HepG2 (cell line): ENCODE measurements around the gene MCC. TPM values are rescaled to one million over a fixed set of nuclear protein-coding genes. Genes with fewer than 3 reads are reported as not detected.

Experiments used
- ATAC-seq: fragments of 200-7000 bp; cut with Tn5 transposase; 3 replicates; pipeline ENCODE4 v1.9.1; 2020; ENCODE audit warnings: mild to moderate bottlenecking, moderate library complexity
- BruUV-seq: library from RNA; stranded (reverse); fragments of 400-500 nt; replicated peaks from 2 replicates; lab custom pipeline; 2021; lab: Mats Ljungman, UMichigan
- CTCF ChIA-PET: fragments of 300-600 bp; formaldehyde crosslinking; extraction: SDS; loops from one replicate; lab custom pipeline; 2021; ENCODE audit warnings: low total read pairs, inconsistent platforms, low intra/inter-chr PET ratio; lab: Yijun Ruan, JAX
- POLR2A ChIA-PET: fragments of 350-600 bp; sonication (Branson Sonifier 250); formaldehyde crosslinking; loops from one replicate; lab custom pipeline; 2020; ENCODE audit warnings: antibody characterized with exemption, inconsistent platforms; lab: Yijun Ruan, JAX
- DNase-seq: peaks from one replicate; pipeline ENCODE4 v3.0.0-alpha.2; 2015; ENCODE audit warnings: low spot score
- FAIRE-seq: peaks from 3 replicates; lab custom pipeline; 2011; peaks lifted over from hg19 to GRCh38; lab: Jason Lieb, UNC
- H2AFZ ChIP-seq: one replicate; pipeline ENCODE4 v1.6.1; 2011; ENCODE audit warnings: low read length, inconsistent platforms
- H3K27ac ChIP-seq: fragments of 300-600 bp; 3 replicates; pipeline ENCODE4 v1.8.0; 2011; ENCODE audit warnings: mixed run types, mild to moderate bottlenecking, mixed read lengths, low read length, inconsistent platforms; ENCODE audit not compliant: insufficient read depth; ENCODE audit errors: extremely low read length
- H3K27me3 ChIP-seq, 2 experiments: fragments of 200-600 bp in 1 of 2; 2 replicates in 1 of 2; 3 replicates in 1 of 2; pipeline versions ENCODE4 v1.6.0 to v1.8.0; 2011; ENCODE audit warnings: low read length in 2 of 2, mild to moderate bottlenecking in 2 of 2, moderate library complexity in 2 of 2, inconsistent platforms in 1 of 2; ENCODE audit not compliant: insufficient read depth in 2 of 2, control insufficient read depth in 1 of 2
- H3K36me3 ChIP-seq, 2 experiments: fragments of 200-600 bp in 1 of 2; replicated peaks in 1 of 2; 2 replicates in 1 of 2; 3 replicates in 1 of 2; pipeline versions ENCODE4 v1.5.1 to v1.8.0; 2011; ENCODE audit warnings: low read length in 2 of 2, inconsistent platforms in 1 of 2; ENCODE audit not compliant: insufficient read depth in 2 of 2, control insufficient read depth in 1 of 2
- H3K4me1 ChIP-seq: 2 replicates; pipeline ENCODE4 v1.5.1; 2012; ENCODE audit warnings: low read length, inconsistent platforms; ENCODE audit not compliant: insufficient read depth
- H3K4me2 ChIP-seq: 2 replicates; pipeline ENCODE4 v1.6.0; 2011; ENCODE audit warnings: low read depth, low read length, inconsistent platforms
- H3K4me3 ChIP-seq, 3 experiments: fragments of 200-600 bp in 1 of 3; sonication (generic), shearing (Covaris generic) in 1 of 3; replicated peaks in 1 of 3; 2 replicates each; pipeline ENCODE4 v1.5.1; 2011 to 2016; ENCODE audit warnings: low read length in 3 of 3, inconsistent platforms in 2 of 3, low read depth in 2 of 3, mild to moderate bottlenecking in 2 of 3, control low read depth in 1 of 3, mixed read lengths in 1 of 3; ENCODE audit not compliant: insufficient read depth in 1 of 3
- H3K79me2 ChIP-seq: one replicate; pipeline ENCODE4 v1.6.1; 2011; ENCODE audit warnings: low read length, inconsistent platforms; ENCODE audit not compliant: insufficient read depth
- H3K9ac ChIP-seq: 2 replicates; pipeline ENCODE4 v1.6.0; 2011; ENCODE audit warnings: mild to moderate bottlenecking, low read depth, low read length, inconsistent platforms; ENCODE audit not compliant: insufficient read depth
- H3K9me3 ChIP-seq: 2 replicates; pipeline ENCODE4 v1.5.1; 2012; ENCODE audit warnings: mild to moderate bottlenecking, low read length
- H4K20me1 ChIP-seq: 2 replicates; pipeline ENCODE4 v1.6.0; 2011; ENCODE audit warnings: inconsistent platforms, mild to moderate bottlenecking, low read length, moderate library complexity; ENCODE audit not compliant: insufficient read depth
- DR1 ChIP-seq: sonication (generic); formaldehyde crosslinking; IDR thresholded peaks from 2 replicates; pipeline ENCODE4 v1.8.0; 2021; ENCODE audit warnings: mild to moderate bottlenecking, missing genetic modification reagents, inconsistent platforms
- MED13 ChIP-seq: sonication (generic); formaldehyde crosslinking; IDR thresholded peaks from 2 replicates; pipeline ENCODE4 v1.5.0; 2020; ENCODE audit warnings: missing genetic modification reagents
- PAWR ChIP-seq: sonication (generic); formaldehyde crosslinking; IDR thresholded peaks from 2 replicates; pipeline ENCODE4 v1.4.0; 2020; ENCODE audit warnings: missing genetic modification reagents, mild to moderate bottlenecking, borderline replicate concordance
- SAFB2 ChIP-seq: sonication (generic); formaldehyde crosslinking; IDR thresholded peaks from 2 replicates; pipeline ENCODE4 v1.5.1; 2020; ENCODE audit warnings: missing genetic modification reagents, low read depth, mild to moderate bottlenecking, borderline replicate concordance
- SYNCRIP ChIP-seq: fragments of 200-400 bp; formaldehyde crosslinking; IDR thresholded peaks from 2 replicates; pipeline ENCODE4 v1.6.1; 2018; ENCODE audit warnings: mild to moderate bottlenecking, low read depth, low read length; ENCODE audit not compliant: insufficient read depth
- ZC3H4 ChIP-seq: sonication (generic); formaldehyde crosslinking; IDR thresholded peaks from 2 replicates; pipeline ENCODE4 v1.4.0; 2020; ENCODE audit warnings: missing genetic modification reagents, borderline replicate concordance
- ZNF33A ChIP-seq: sonication (generic); formaldehyde crosslinking; IDR thresholded peaks from 2 replicates; pipeline ENCODE4 v1.5.1; 2020; ENCODE audit warnings: missing genetic modification reagents, mild to moderate bottlenecking, moderate library complexity, borderline replicate concordance
- WGBS: methylation state at CpG from one replicate; pipeline ENCODE4 v1.1.6; 2017; ENCODE audit warnings: low lambda C conversion rate; 5-methylcytosine and 5-hydroxymethylcytosine counted together
- in situ Hi-C: cut with HindIII; loops from 2 replicates; pipeline ENCODE4 v1.10.0; 2017; ENCODE audit warnings: low pct_unique_long_range_greater_than_20kb; ENCODE audit not compliant: extremely low pct_ligation_motif_present
- intact Hi-C: fragments of 100-400 bp; cut with micrococcal nuclease; formaldehyde crosslinking; loops from one replicate; pipeline ENCODE4 v1.10.0; 2022; ENCODE audit not compliant: unreplicated experiment
- polyA plus RNA-seq, 8 experiments: library from polyadenylated mRNA; depleted of rRNA in 3 of 8; stranded (reverse) in 7 of 8; unstranded in 1 of 8; fragments of >200 nt; fragmentation: Illumina TruSeq in 4 of 8; extraction: Trizol in 4 of 8; gene quantifications; 2 replicates each; pipeline versions ENCODE4 v1.2.1 to v1.2.3, GENCODE V29; 2011 to 2016; ENCODE audit warnings: low read depth in 4 of 8, missing spikeins in 1 of 8, mixed read lengths in 1 of 8; ENCODE audit not compliant: insufficient read depth in 1 of 8
- total RNA-seq, 5 experiments: library from RNA; depleted of rRNA; stranded (reverse); fragments of >200 nt; fragmentation: Illumina TruSeq; extraction: Trizol; gene quantifications; 2 replicates each; pipeline ENCODE4 v1.2.3, GENCODE V29; 2016; ENCODE audit warnings: low read depth in 1 of 5
- TF ChIP-seq, protein P1 (sequence below): sonication (generic); formaldehyde crosslinking; IDR thresholded peaks from 2 replicates; pipeline ENCODE4 v1.4.0; 2020; ENCODE audit warnings: missing genetic modification reagents, borderline replicate concordance
- TF ChIP-seq, protein P2 (sequence below): sonication (generic); formaldehyde crosslinking; conservative IDR thresholded peaks from 2 replicates; pipeline ENCODE4 v1.8.1; 2023; ENCODE audit warnings: missing genetic modification reagents
- TF ChIP-seq, protein P3 (sequence below): IDR thresholded peaks from 2 replicates; pipeline ENCODE4 v1.6.1; 2016; ENCODE audit warnings: low read depth, missing genetic modification reagents, missing compliant biosample characterization
- TF ChIP-seq, protein P4 (sequence below): sonication (generic); formaldehyde crosslinking; IDR thresholded peaks from 2 replicates; pipeline ENCODE4 v1.4.0; 2020; ENCODE audit warnings: mild to moderate bottlenecking, missing genetic modification reagents

Gene MCC
- total and polyA plus RNA-seq, 2 of the 13 experiments (the other 11 are each of a cell fraction or from before 2014, with no cell fraction given), result 0.55 to 2.4 TPM

DNA sequence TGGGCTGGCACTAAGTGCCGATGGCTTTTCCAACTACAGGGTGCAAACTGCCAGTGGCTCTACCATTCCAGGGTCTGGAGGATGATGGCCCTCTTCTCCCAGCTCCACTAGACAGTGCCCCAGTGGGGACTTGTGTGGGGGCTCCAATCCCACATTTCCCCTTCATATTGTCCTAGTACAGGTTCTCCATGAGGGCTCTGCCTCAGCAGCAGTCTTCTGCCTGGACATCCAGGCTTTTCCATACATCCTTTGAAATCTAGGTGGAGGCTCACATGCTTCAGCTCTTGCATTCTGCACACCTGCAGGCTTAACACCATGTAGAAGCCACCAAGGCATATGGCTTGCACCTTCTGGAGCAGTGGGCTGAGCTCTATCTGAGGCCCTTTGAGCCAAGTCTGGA is 123.8 kb downstream of the MCC start:
- FAIRE-seq, result no peak
- no peak for ATAC-seq
- Histone ChIP-seq H3K27ac (no peak overlapping the region), H3K4me2 (no peak overlapping the region), H2AFZ (no peak overlapping the region), H3K4me1 (no peaks in the 10 kb centered on the region), H3K79me2 (no peaks in the 10 kb centered on the region), H3K4me3 (no peak overlapping the region), H3K9me3 (peaks cover 15% of the 10 kb centered on the region), H3K27me3 (no peaks in the 10 kb centered on the region), H3K36me3 (no peaks in the 10 kb centered on the region), H4K20me1 (no peaks in the 10 kb centered on the region), H3K9ac (no peak overlapping the region)
- no peak for DNase-seq
- no TSS peak for BruUV-seq
- ChIA-PET POLR2A (no interaction called here), CTCF (no interaction called here)
- in situ Hi-C loops, result no loop called here
- intact Hi-C loops, result no loop called here
- WGBS, result 100% methylated on average over 1 of the region's 1 CpG
- TF ChIP-seq SAFB2, result no peak
- TF ChIP-seq, protein P1, sequence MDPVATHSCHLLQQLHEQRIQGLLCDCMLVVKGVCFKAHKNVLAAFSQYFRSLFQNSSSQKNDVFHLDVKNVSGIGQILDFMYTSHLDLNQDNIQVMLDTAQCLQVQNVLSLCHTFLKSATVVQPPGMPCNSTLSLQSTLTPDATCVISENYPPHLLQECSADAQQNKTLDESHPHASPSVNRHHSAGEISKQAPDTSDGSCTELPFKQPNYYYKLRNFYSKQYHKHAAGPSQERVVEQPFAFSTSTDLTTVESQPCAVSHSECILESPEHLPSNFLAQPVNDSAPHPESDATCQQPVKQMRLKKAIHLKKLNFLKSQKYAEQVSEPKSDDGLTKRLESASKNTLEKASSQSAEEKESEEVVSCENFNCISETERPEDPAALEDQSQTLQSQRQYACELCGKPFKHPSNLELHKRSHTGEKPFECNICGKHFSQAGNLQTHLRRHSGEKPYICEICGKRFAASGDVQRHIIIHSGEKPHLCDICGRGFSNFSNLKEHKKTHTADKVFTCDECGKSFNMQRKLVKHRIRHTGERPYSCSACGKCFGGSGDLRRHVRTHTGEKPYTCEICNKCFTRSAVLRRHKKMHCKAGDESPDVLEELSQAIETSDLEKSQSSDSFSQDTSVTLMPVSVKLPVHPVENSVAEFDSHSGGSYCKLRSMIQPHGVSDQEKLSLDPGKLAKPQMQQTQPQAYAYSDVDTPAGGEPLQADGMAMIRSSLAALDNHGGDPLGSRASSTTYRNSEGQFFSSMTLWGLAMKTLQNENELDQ (CRISPR knock-in tag), result no peak
- no peak for TF ChIP-seq ZC3H4 (CRISPR knock-in tag)
- no peak for TF ChIP-seq MED13 (CRISPR knock-in tag)
- TF ChIP-seq SYNCRIP, result no peak
- TF ChIP-seq, protein P2, sequence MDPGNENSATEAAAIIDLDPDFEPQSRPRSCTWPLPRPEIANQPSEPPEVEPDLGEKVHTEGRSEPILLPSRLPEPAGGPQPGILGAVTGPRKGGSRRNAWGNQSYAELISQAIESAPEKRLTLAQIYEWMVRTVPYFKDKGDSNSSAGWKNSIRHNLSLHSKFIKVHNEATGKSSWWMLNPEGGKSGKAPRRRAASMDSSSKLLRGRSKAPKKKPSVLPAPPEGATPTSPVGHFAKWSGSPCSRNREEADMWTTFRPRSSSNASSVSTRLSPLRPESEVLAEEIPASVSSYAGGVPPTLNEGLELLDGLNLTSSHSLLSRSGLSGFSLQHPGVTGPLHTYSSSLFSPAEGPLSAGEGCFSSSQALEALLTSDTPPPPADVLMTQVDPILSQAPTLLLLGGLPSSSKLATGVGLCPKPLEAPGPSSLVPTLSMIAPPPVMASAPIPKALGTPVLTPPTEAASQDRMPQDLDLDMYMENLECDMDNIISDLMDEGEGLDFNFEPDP (CRISPR knock-in tag), result no peak
- TF ChIP-seq, protein P3, sequence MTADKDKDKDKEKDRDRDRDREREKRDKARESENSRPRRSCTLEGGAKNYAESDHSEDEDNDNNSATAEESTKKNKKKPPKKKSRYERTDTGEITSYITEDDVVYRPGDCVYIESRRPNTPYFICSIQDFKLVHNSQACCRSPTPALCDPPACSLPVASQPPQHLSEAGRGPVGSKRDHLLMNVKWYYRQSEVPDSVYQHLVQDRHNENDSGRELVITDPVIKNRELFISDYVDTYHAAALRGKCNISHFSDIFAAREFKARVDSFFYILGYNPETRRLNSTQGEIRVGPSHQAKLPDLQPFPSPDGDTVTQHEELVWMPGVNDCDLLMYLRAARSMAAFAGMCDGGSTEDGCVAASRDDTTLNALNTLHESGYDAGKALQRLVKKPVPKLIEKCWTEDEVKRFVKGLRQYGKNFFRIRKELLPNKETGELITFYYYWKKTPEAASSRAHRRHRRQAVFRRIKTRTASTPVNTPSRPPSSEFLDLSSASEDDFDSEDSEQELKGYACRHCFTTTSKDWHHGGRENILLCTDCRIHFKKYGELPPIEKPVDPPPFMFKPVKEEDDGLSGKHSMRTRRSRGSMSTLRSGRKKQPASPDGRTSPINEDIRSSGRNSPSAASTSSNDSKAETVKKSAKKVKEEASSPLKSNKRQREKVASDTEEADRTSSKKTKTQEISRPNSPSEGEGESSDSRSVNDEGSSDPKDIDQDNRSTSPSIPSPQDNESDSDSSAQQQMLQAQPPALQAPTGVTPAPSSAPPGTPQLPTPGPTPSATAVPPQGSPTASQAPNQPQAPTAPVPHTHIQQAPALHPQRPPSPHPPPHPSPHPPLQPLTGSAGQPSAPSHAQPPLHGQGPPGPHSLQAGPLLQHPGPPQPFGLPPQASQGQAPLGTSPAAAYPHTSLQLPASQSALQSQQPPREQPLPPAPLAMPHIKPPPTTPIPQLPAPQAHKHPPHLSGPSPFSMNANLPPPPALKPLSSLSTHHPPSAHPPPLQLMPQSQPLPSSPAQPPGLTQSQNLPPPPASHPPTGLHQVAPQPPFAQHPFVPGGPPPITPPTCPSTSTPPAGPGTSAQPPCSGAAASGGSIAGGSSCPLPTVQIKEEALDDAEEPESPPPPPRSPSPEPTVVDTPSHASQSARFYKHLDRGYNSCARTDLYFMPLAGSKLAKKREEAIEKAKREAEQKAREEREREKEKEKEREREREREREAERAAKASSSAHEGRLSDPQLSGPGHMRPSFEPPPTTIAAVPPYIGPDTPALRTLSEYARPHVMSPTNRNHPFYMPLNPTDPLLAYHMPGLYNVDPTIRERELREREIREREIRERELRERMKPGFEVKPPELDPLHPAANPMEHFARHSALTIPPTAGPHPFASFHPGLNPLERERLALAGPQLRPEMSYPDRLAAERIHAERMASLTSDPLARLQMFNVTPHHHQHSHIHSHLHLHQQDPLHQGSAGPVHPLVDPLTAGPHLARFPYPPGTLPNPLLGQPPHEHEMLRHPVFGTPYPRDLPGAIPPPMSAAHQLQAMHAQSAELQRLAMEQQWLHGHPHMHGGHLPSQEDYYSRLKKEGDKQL (CRISPR knock-in tag), result no peak
- TF ChIP-seq ZNF33A (CRISPR knock-in tag), result no peak
- TF ChIP-seq PAWR (CRISPR knock-in tag), result no peak
- TF ChIP-seq, protein P4, sequence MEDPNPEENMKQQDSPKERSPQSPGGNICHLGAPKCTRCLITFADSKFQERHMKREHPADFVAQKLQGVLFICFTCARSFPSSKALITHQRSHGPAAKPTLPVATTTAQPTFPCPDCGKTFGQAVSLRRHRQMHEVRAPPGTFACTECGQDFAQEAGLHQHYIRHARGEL (CRISPR knock-in tag), result no peak
- TF ChIP-seq DR1, result no peak
